ENCODE results near the gene MYO6.

The MYO6 gene

DNA sequence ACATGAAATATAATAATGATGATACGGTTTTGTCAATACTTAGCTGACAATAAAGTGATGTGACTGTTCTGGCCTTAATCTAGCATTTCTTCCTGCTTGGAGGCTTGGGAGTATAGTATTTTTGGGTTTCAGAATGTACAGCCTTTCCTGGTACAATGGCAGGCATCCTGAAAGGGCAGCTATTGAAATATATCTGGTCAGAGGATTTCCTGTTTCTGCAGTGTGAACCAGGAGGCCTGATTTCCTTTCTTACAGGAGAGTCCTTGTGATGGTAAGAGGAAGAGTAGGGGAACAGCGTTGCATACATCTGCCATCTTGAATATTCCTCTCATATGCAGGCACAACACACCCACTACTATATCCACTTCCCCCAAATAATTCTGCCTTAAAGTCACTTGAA, 93.7 kb downstream of the MYO6 start:
- H3K9me2 ChIP-seq (replicated peaks; ENCODE audit: low read depth, low read length): no peaks in the 10 kb centered on the region
- no peaks in the 10 kb centered on the region for H3K27me3 ChIP-seq (ENCODE audit: insufficient read depth, low read length, poor library complexity, severe bottlenecking)
- H3F3A ChIP-seq (ENCODE audit: low read depth): no peaks in the 10 kb centered on the region
- no peaks in the 10 kb centered on the region for H4K20me1 ChIP-seq (ENCODE audit: insufficient read depth, low read length, poor library complexity, severe bottlenecking)
- H3K9me3 ChIP-seq (ENCODE audit: insufficient read depth, low read depth, low read length): no peaks in the 10 kb centered on the region
- no peak overlapping the region for H3K4me2 ChIP-seq (ENCODE audit: low read depth, low read length, poor library complexity, severe bottlenecking)
- no peak overlapping the region for H3K9ac ChIP-seq (ENCODE audit: low read depth, low read length, poor library complexity, severe bottlenecking)
- TF ChIP-seq EZH2phosphoT487 (IDR thresholded peaks at IDR 0.05; ENCODE audit: borderline replicate concordance): no peak
- TF ChIP-seq, protein P1, sequence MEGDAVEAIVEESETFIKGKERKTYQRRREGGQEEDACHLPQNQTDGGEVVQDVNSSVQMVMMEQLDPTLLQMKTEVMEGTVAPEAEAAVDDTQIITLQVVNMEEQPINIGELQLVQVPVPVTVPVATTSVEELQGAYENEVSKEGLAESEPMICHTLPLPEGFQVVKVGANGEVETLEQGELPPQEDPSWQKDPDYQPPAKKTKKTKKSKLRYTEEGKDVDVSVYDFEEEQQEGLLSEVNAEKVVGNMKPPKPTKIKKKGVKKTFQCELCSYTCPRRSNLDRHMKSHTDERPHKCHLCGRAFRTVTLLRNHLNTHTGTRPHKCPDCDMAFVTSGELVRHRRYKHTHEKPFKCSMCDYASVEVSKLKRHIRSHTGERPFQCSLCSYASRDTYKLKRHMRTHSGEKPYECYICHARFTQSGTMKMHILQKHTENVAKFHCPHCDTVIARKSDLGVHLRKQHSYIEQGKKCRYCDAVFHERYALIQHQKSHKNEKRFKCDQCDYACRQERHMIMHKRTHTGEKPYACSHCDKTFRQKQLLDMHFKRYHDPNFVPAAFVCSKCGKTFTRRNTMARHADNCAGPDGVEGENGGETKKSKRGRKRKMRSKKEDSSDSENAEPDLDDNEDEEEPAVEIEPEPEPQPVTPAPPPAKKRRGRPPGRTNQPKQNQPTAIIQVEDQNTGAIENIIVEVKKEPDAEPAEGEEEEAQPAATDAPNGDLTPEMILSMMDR (conservative IDR thresholded peaks at IDR 0.05; ENCODE audit: low read length): no peak
- H2AFZ ChIP-seq (ENCODE audit: low read length): peak overlapping the region; percentile 55
- H3K4me3 ChIP-seq (ENCODE audit: low read length, poor library complexity, severe bottlenecking): no peak overlapping the region
- H3K36me3 ChIP-seq (ENCODE audit: insufficient read depth, low read length): no peaks in the 10 kb centered on the region
- no peaks in the 10 kb centered on the region for H3K4me1 ChIP-seq (ENCODE audit: insufficient read depth, low read length, poor library complexity, severe bottlenecking)
- no peaks in the 10 kb centered on the region for H3K79me2 ChIP-seq (ENCODE audit: insufficient read depth, low read length)

- H3K4me3 ChIP-seq (ENCODE audit: low read length, poor library complexity, severe bottlenecking): no peak overlapping the region
- H3K79me2 ChIP-seq (ENCODE audit: insufficient read depth, low read length): no peaks in the 10 kb centered on the region
- no peaks in the 10 kb centered on the region for H3K4me1 ChIP-seq (ENCODE audit: insufficient read depth, low read length, poor library complexity, severe bottlenecking)
- H4K20me1 ChIP-seq (ENCODE audit: insufficient read depth, low read length, poor library complexity, severe bottlenecking): no peaks in the 10 kb centered on the region
- H3K27me3 ChIP-seq (ENCODE audit: insufficient read depth, low read length, poor library complexity, severe bottlenecking): no peaks in the 10 kb centered on the region
- H3K36me3 ChIP-seq (ENCODE audit: insufficient read depth, low read length): no peaks in the 10 kb centered on the region
- H3K4me2 ChIP-seq (ENCODE audit: low read depth, low read length, poor library complexity, severe bottlenecking): no peak overlapping the region
- no peaks in the 10 kb centered on the region for H3K9me2 ChIP-seq (replicated peaks; ENCODE audit: low read depth, low read length)
- H3K9me3 ChIP-seq (ENCODE audit: insufficient read depth, low read depth, low read length): no peaks in the 10 kb centered on the region
- H3F3A ChIP-seq (ENCODE audit: low read depth): no peaks in the 10 kb centered on the region
- no peak overlapping the region for H3K9ac ChIP-seq (ENCODE audit: low read depth, low read length, poor library complexity, severe bottlenecking)
- TF ChIP-seq, protein P1 (conservative IDR thresholded peaks at IDR 0.05; ENCODE audit: low read length): no peak
- no peak for TF ChIP-seq EZH2phosphoT487 (IDR thresholded peaks at IDR 0.05; ENCODE audit: borderline replicate concordance)
- no peak overlapping the region for H2AFZ ChIP-seq (ENCODE audit: low read length)
These were observed 94.4 kb downstream of the MYO6 start for GRCh38 chr6:75843396-75843795.

- Histone ChIP-seq H2AFZ (ENCODE audit: low read length) (no peak overlapping the region), H3K36me3 (ENCODE audit: insufficient read depth, low read length) (no peaks in the 10 kb centered on the region), H3K79me2 (ENCODE audit: insufficient read depth, low read length) (no peaks in the 10 kb centered on the region), H3K27me3 (ENCODE audit: insufficient read depth, low read length, poor library complexity, severe bottlenecking) (no peaks in the 10 kb centered on the region), H3K9me2 (replicated peaks; ENCODE audit: low read depth, low read length) (no peaks in the 10 kb centered on the region), H4K20me1 (ENCODE audit: insufficient read depth, low read length, poor library complexity, severe bottlenecking) (no peaks in the 10 kb centered on the region), H3K9ac (ENCODE audit: low read depth, low read length, poor library complexity, severe bottlenecking) (no peak overlapping the region), H3K4me1 (ENCODE audit: insufficient read depth, low read length, poor library complexity, severe bottlenecking) (no peaks in the 10 kb centered on the region), H3K4me2 (ENCODE audit: low read depth, low read length, poor library complexity, severe bottlenecking) (no peak overlapping the region), H3F3A (ENCODE audit: low read depth) (no peaks in the 10 kb centered on the region), H3K4me3 (ENCODE audit: low read length, poor library complexity, severe bottlenecking) (no peak overlapping the region), H3K9me3 (ENCODE audit: insufficient read depth, low read depth, low read length) (no peaks in the 10 kb centered on the region)
- no peak for TF ChIP-seq EZH2phosphoT487 (IDR thresholded peaks at IDR 0.05; ENCODE audit: borderline replicate concordance)
- TF ChIP-seq, protein P1 (conservative IDR thresholded peaks at IDR 0.05; ENCODE audit: low read length): no peak
These were observed 99.2 kb downstream of the MYO6 start for GRCh38 chr6:75848274-75848673.

Data from Loucy (cell line).